ES-I3 (cell line): ENCODE results near the gene SLC50A1.
"Not testable (repeated sequence)": the region's sequence is repeated elsewhere in the genome, so short reads cannot be mapped to it uniquely, and the experiment has no call there.

Source experiments
- H3K36me3 ChIP-seq: 2 replicates; pipeline ENCODE4 v1.6.1; 2013; ENCODE audit warnings: mild to moderate bottlenecking, low read length, control low read depth, moderate library complexity; ENCODE audit not compliant: insufficient read depth
- H3K4me1 ChIP-seq: 2 replicates; pipeline ENCODE4 v1.6.1; 2013; ENCODE audit warnings: mild to moderate bottlenecking, control low read depth, low read length; ENCODE audit not compliant: insufficient read depth
- H3K9ac ChIP-seq: 2 replicates; pipeline ENCODE4 v1.6.1; 2013; ENCODE audit warnings: low read depth, mild to moderate bottlenecking, low read length, moderate library complexity
- H3K9me3 ChIP-seq: 2 replicates; pipeline ENCODE4 v1.6.1; 2013; ENCODE audit warnings: mild to moderate bottlenecking, low read length, moderate library complexity; ENCODE audit not compliant: control insufficient read depth, insufficient read depth

Gene SLC50A1

DNA sequence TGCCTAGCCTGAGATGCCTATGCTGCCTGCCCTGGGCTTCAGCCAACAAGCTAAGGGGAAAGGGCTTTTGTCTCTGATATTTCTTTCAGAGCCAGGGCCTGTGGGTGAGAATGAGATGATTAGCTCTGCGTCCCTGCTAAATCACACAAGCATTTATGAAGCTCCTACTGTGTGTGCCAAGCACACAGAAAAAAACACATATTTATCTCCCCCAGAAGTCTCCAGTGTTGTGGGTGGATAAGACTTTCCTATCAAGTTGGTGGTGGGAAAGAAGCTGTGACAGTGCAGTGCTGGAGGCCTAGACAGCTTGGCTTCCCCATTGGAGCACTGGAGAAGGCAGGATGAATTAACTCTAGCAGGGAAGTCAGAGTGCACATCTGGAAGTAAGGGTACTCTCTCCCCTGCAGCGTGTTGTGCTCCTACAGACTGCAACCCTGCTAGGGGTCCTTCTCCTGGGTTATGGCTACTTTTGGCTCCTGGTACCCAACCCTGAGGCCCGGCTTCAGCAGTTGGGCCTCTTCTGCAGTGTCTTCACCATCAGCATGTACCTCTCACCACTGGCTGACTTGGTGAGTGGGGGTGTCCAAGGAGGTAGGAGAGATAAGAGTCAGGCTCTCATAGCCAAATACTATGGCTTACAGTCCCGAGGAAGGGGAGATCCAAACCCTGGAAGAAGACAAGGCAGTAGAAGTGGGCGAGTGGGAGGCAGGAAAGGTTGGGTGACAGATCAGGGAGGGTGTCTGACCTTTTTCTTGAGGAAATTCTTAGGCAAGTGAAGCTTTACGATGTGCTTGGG is 1.7 kb downstream of the SLC50A1 start:
- H3K4me1 ChIP-seq: peaks cover 13% of the 10 kb centered on the region; the same call in 1 of the 2 replicates
- H3K36me3 ChIP-seq: no peaks in the 10 kb centered on the region
- peak overlapping the region; percentile 81; the same call in 1 of the 2 replicates for H3K9ac ChIP-seq

GRCh38 chr1:155139895-155140629 is 4.4 kb downstream of the SLC50A1 start, which contains the start of gene DPM3:
DPM3 (minus strand) TSS chr1:155140531; CDS start chr1:155140240, 291 bp downstream.
- Histone ChIP-seq H3K4me1 (peaks cover 6% of the 10 kb centered on the region; the same call in 1 of the 2 replicates), H3K9ac (peak within 1 kb of the TSS; percentile 79), H3K36me3 (no peaks in the 10 kb centered on the region), H3K9me3 (no peaks in the 10 kb centered on the region)

More for the DNA sequence above, 1.7 kb downstream of the SLC50A1 start:
- no peaks in the 10 kb centered on the region for H3K9me3 ChIP-seq

GRCh38 chr1:155140630-155140953 is 4.9 kb downstream of the SLC50A1 start:
- no peaks in the 10 kb centered on the region for H3K36me3 ChIP-seq
- H3K4me1 ChIP-seq: peaks cover 6% of the 10 kb centered on the region; the same call in 1 of the 2 replicates
- H3K9me3 ChIP-seq: no peaks in the 10 kb centered on the region
- H3K9ac ChIP-seq: peak overlapping the region; percentile 79

- Histone ChIP-seq H3K36me3 (no peaks in the 10 kb centered on the region), H3K9ac (no peak overlapping the region), H3K4me1 (peaks cover 6% of the 10 kb centered on the region; the same call in 1 of the 2 replicates), H3K9me3 (no peaks in the 10 kb centered on the region)
Observed at GRCh38 chr1:155141749-155142148, 6.1 kb downstream of the SLC50A1 start.

DNA sequence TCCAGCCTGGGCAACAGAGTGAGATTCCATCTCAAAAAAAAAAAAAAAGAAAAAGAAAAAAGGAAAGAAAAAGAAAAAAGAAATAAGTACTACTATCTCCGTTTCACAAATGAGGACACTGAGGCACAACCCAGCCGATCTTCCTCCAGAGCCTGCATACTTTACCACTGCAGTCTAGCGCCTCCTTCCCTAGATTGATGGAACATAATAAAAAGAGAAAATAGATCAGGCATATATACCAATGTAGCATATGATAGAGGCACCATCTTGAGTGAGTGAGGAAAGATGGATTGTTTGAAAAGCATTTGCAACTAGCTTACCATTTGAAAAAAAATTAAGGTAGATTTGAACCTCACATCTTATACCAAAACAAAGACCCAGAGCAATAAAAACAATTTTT is 9.8 kb downstream of the SLC50A1 start:
- Histone ChIP-seq H3K4me1 (no peaks in the 10 kb centered on the region), H3K9ac (no peak overlapping the region), H3K36me3 (no peaks in the 10 kb centered on the region), H3K9me3 (no peaks in the 10 kb centered on the region)

DNA sequence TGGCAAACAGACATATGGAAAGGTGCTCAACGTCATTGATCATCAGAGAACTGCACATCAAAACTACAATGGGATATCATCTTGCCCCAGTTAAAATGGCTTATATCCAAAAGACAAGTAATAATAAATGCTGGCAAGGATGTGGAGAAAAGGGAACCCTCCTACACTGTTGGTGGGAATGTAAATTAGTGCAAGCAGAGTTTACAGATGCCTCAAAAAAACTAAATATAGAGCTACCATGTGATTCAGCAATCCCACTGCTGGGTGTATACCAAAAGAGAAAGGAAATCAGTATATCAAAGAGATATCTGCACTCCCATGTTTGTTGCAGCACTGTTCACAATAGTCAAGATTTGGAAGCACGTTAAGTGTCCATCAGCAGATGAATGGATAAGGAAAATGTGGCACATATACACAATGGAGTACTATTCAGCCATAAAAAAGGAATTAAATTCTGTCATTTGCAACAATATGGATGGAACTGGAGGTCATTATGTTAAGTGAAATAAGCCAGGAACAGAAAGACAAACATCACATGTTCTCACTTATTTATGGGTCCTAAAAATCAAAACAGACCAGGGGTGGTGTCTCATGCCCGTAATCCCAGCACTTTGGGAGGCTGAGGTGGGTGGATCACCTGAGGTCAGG is 20.5 kb downstream of the SLC50A1 start:
- not testable (repeated sequence) for H3K9ac ChIP-seq, H3K4me1 ChIP-seq, H3K9me3 ChIP-seq, H3K36me3 ChIP-seq

DNA sequence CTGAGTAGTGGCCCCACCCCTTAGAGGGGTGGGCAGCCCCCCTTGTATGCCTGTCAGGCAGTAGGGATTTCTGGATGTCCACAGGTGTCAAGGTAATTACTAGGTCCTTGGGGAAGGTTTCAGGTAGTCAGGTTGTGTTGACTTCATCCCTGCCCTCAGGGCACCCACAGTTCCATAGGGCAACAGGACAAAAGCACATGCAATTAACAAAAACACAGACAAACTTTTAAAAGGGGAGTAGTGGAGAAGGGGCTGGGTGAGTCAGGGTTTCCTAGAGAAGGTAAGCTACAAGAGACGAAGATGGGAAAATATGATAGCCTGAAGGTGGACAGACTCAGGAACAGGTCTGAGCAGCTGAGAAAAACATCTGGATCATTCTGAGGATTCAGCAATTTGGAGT is 23.3 kb downstream of the SLC50A1 start:
- no peak overlapping the region for H3K9ac ChIP-seq
- H3K36me3 ChIP-seq: no peaks in the 10 kb centered on the region
- no peaks in the 10 kb centered on the region for H3K4me1 ChIP-seq
- H3K9me3 ChIP-seq: no peaks in the 10 kb centered on the region

DNA sequence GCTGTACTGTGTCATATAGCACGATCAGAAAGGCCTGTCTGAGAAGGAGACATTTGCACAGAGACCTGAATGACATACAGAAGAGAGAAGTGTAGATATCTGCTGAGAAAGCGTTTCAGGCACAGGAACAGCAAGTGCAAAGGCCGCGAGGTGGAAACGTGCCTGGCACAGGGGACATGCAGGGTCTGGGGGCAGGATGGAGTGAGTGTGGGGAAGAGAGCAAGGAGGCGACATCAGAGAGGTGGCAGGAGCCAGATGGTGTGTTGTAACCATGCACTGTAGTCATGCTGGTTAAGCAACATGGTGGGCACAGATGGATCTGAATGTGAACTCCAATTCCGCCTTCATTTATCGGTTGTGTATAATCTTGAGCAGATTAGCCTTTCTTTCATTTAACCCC is 24.5 kb downstream of the SLC50A1 start:
- Histone ChIP-seq H3K36me3 (no peaks in the 10 kb centered on the region), H3K9me3 (no peaks in the 10 kb centered on the region), H3K9ac (no peak overlapping the region), H3K4me1 (no peaks in the 10 kb centered on the region)

GRCh38 chr1:155162631-155163030 is 27.0 kb downstream of the SLC50A1 start:
- H3K4me1 ChIP-seq, H3K9ac ChIP-seq, H3K36me3 ChIP-seq, H3K9me3 ChIP-seq: not testable (repeated sequence)

DNA sequence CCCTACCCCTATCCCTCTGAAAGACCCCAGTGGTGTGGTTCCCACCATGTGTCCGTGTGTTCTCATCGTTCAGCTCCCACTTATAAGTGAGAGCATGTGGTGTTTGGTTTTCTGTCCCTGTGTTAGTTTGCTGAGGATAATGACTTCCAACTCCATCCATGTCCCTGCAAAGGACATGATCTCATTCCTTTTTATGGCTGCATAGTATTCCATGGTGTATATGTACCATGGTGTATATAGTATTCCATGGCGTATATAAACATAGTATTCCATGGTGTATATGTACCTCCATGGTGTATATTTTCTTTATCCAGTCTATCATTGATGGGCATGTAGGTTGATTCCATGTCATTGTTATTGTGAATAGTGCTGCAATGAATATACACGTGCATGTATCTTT is 28.1 kb downstream of the SLC50A1 start:
- H3K4me1 ChIP-seq, H3K36me3 ChIP-seq, H3K9me3 ChIP-seq, H3K9ac ChIP-seq: not testable (repeated sequence)

GRCh38 chr1:155164625-155165024 is 29.0 kb downstream of the SLC50A1 start:
- H3K4me1 ChIP-seq, H3K9ac ChIP-seq, H3K36me3 ChIP-seq, H3K9me3 ChIP-seq: not testable (repeated sequence)

- peaks cover 4% of the 10 kb centered on the region; the same call in 1 of the 2 replicates for H3K4me1 ChIP-seq
- peak overlapping the region; percentile 28; the same call in 1 of the 2 replicates for H3K9ac ChIP-seq
Observed at GRCh38 chr1:155166051-155166470, 30.4 kb downstream of the SLC50A1 start.

GRCh38 chr1:155166471-155167165 is 31.0 kb downstream of the SLC50A1 start:
- Histone ChIP-seq H3K4me1 (peaks cover 4% of the 10 kb centered on the region; the same call in 1 of the 2 replicates), H3K36me3 (no peaks in the 10 kb centered on the region), H3K9ac (peak overlapping the region; percentile 28; the same call in 1 of the 2 replicates), H3K9me3 (no peaks in the 10 kb centered on the region)

More at GRCh38 chr1:155166051-155166470, 30.4 kb downstream of the SLC50A1 start:
- Histone ChIP-seq H3K9me3 (no peaks in the 10 kb centered on the region), H3K36me3 (no peaks in the 10 kb centered on the region)
